Heart right ventricle (tissue), 16 donors: Measurements from ENCODE around the gene EXOSC7. TPM values are rescaled to one million over a fixed set of nuclear protein-coding genes. Genes with fewer than 3 reads are reported as not detected.

ENCODE experiments used
- ATAC-seq, 8 donors: fragments of 200-7000 bp; cut with Tn5 transposase; one replicate each; pipeline ENCODE4 v1.9.1; 2020; ENCODE audit warnings: mild to moderate bottlenecking in 8 of 8, moderate library complexity in 8 of 8, moderate number of reproducible peaks in 1 of 8
- DNase-seq, 2 donors: peaks; one replicate each; pipeline ENCODE4 v3.0.0-alpha.2; 2020
- H3K27ac ChIP-seq, 10 donors: fragments of 200-600 bp; sonication (generic) in 2 of 10; one replicate each; pipeline versions ENCODE4 v1.5.0 to v1.8.0; 2020 to 2022; ENCODE audit warnings: mild to moderate bottlenecking in 3 of 10
- H3K27me3 ChIP-seq, 7 donors: fragments of 200-600 bp; one replicate each; pipeline ENCODE4 v1.8.0; 2021 to 2022; ENCODE audit warnings: mild to moderate bottlenecking in 2 of 7
- H3K36me3 ChIP-seq, 9 donors: fragments of 200-600 bp; sonication (generic) in 1 of 9; one replicate each; pipeline versions ENCODE4 v1.5.0 to v1.8.0; 2020 to 2022; ENCODE audit warnings: mild to moderate bottlenecking in 2 of 9
- H3K4me1 ChIP-seq, 9 donors: fragments of 200-600 bp; sonication (generic) in 1 of 9; one replicate each; pipeline versions ENCODE4 v1.5.0 to v1.8.0; 2020 to 2022; ENCODE audit warnings: mild to moderate bottlenecking in 4 of 9
- H3K4me3 ChIP-seq, 10 donors: fragments of 200-600 bp; sonication (generic) in 2 of 10; one replicate each; pipeline versions ENCODE4 v1.5.0 to v1.8.0; 2020 to 2022; ENCODE audit warnings: mild to moderate bottlenecking in 7 of 10, moderate library complexity in 2 of 10
- H3K9me3 ChIP-seq, 11 donors: fragments of 200-600 bp in 10 of 11; sonication (generic) in 2 of 11; one replicate each; pipeline versions ENCODE4 v1.5.0 to v1.8.0; 2013 to 2022; ENCODE audit warnings: mild to moderate bottlenecking in 2 of 11, control low read depth in 1 of 11, moderate library complexity in 1 of 11
- CTCF ChIP-seq, 9 donors: fragments of 200-600 bp; sonication (generic) in 2 of 9; IDR thresholded peaks; one replicate each; pipeline versions ENCODE4 v1.5.0 to v1.8.0; 2021 to 2022; ENCODE audit warnings: antibody characterized with exemption in 9 of 9, mild to moderate bottlenecking in 5 of 9, moderate library complexity in 1 of 9
- WGBS, 2 donors: extraction: QIAGEN DNeasy Blood & Tissue Kit; methylation state at CpG; one replicate each; pipeline ENCODE4 v1.1.7; 2013; ENCODE audit warnings: inconsistent platforms in 1 of 2; 5-methylcytosine and 5-hydroxymethylcytosine counted together
- intact Hi-C, 10 donors: fragments of 100-400 bp; cut with DNase I; formaldehyde crosslinking; loops; one replicate each; pipeline versions ENCODE4 v1.11.1 to v1.14.2; 2022
- polyA plus RNA-seq, 2 donors: library from polyadenylated mRNA; stranded (reverse); fragments of 200-250 nt; gene quantifications; one replicate each; pipeline ENCODE4 v1.2.3, GENCODE V29; 2013
- total RNA-seq, 10 donors: library from RNA; stranded (reverse); fragmentation: NEBNext Ultra II Directional in 3 of 10; extraction: Animal tissue kit (Norgen Biotek cat#: 25700) in 3 of 10; gene quantifications; one replicate each; pipeline versions ENCODE4 v1.2.1 to v1.2.4, GENCODE V29; 2021 to 2023
- donor health status: Arrhythmogenic right ventricular cardiomyopathy.
- donor health status: ischemic (EF 13 %, LVEDD 7.1; RV severe dilation, severe dysfunction).
- donor health status: healthy with polysubstance abuse.
- donor health status: DM: no; HTN: yes; CAD: no.
- donor health status: DM: no; HTN: no; CAD: no.
- donor health status: ischemic (EF 25% LVEDD 6.9; RV normal size, moderate dysfunction).
- donor health status: ischemic (EF 25% LVEDD 5.7; RV mildly dilated, moderate dysfunction).
- donor health status: healthy.
- donor health status: DM: yes; HTN: yes; CAD: no.
- donor health status: Ischemic cardiomyopathy.
- donor health status: ischemic (EF 35%, LVEDD 5.7; RV mildly dilated, moderate dysfunction).
- donor health status: nonischemic (EF 11% LVEDD 7.7; RV severe dilation, severe dysfunction).
- donor health status: DM: yes; HTN: yes; CAD: no.
- donor health status: PGD.
- donor health status: ischemic (EF 29% LVEDD 5.4; RV normal size, mild dysfunction).
- donor health status: nonischemic (EF 23%, LVEDD 6.1; RV moderate dilation, normal function).

The EXOSC7 gene
- total and polyA plus RNA-seq, 12 donors, result 24.2 to 39.9 (median 32.1) TPM

GRCh38 chr3:45029661-45030060 is 53.6 kb downstream of the EXOSC7 start:
- WGBS, 2 donors, result 67 to 70% methylated on average over 5 of the region's 5 CpGs
- Histone ChIP-seq H3K4me3 (peak overlapping the region in 4 of 10 donors; percentile 17 to 62 (median 58)), H3K4me1 (peaks cover 12 to 87% (median 54%) of the 10 kb centered on the region in 9 donors), H3K9me3 (no peaks in the 10 kb centered on the region), H3K27me3 (no peaks in the 10 kb centered on the region), H3K36me3 (peaks cover 0 to 33% (median 0%) of the 10 kb centered on the region in 9 donors), H3K27ac (peak overlapping the region in 7 of 10 donors; percentile 10 to 88 (median 85))
- intact Hi-C loops, result loop anchor here in 7 of 10 donors (5.0 to 10.0 kb wide), 6 partner anchors 37 to 635 kb away; partner anchors contain the start of genes EXOSC7 (in 1 of the 7) and ZDHHC3 (in 1 of the 7)
- TF ChIP-seq CTCF (IDR thresholded peaks at IDR 0.05), result no peak
- ATAC-seq (peak in 1 of 8 donors; percentile 21), DNase-seq (no peak)

- no peaks in the 10 kb centered on the region for H3K27me3 ChIP-seq
- no peak for TF ChIP-seq CTCF (IDR thresholded peaks at IDR 0.05)
- intact Hi-C loops, result loop anchor here in 6 of 10 donors (10.0 kb wide), 5 partner anchors 57 to 633 kb away; partner anchors contain the start of genes EXOSC7 (in 1 of the 6) and ZDHHC3 (in 1 of the 6)
- ATAC-seq (no peak), DNase-seq (no peak)
- no peak overlapping the region for H3K27ac ChIP-seq
- no peak overlapping the region for H3K4me3 ChIP-seq
- H3K4me1 ChIP-seq, result peaks cover 3 to 87% (median 53%) of the 10 kb centered on the region in 9 donors
- WGBS, 2 donors, result 86 to 88% methylated on average over 3 of the region's 3 CpGs
- peaks cover 0 to 43% (median 0%) of the 10 kb centered on the region in 9 donors for H3K36me3 ChIP-seq
- no peaks in the 10 kb centered on the region for H3K9me3 ChIP-seq
These were observed 55.5 kb downstream of the EXOSC7 start for GRCh38 chr3:45031531-45031930.

- intact Hi-C loops, result loop anchor here in 6 of 10 donors (10.0 kb wide), 5 partner anchors 57 to 633 kb away; partner anchors contain the start of genes EXOSC7 (in 1 of the 6) and ZDHHC3 (in 1 of the 6)
- Histone ChIP-seq H3K4me1 (peaks cover 3 to 91% (median 52%) of the 10 kb centered on the region in 9 donors), H3K36me3 (peaks cover 0 to 49% (median 0%) of the 10 kb centered on the region in 9 donors), H3K27ac (no peak overlapping the region), H3K9me3 (no peaks in the 10 kb centered on the region), H3K27me3 (no peaks in the 10 kb centered on the region), H3K4me3 (no peak overlapping the region)
- no peak for DNase-seq
- TF ChIP-seq CTCF (IDR thresholded peaks at IDR 0.05), result no peak
- no peak for ATAC-seq
- 94 to 100% methylated on average over 2 of the region's 2 CpGs for WGBS, 2 donors
These were observed 56.1 kb downstream of the EXOSC7 start for GRCh38 chr3:45032113-45032512.

DNA sequence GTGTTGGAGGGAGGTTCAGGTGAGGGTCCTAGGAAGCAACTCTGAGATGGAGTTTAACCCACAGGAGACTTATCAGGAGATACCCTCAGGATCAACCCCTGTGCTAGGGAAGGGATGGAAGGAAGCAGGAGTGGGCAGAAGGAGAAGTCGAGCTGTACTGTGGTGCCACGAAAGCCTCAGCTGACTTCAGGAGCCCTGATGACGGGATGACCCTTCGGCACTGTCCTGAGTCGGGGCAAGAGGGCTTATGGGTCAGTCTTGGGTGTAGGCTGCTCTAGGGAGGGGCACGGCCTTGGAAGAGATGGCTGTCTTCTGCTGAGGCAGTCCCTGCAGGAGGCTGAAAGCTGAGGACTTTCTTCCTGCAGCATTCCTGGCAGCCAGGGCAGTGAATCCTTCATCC is 57.7 kb downstream of the EXOSC7 start:
- TF ChIP-seq CTCF (IDR thresholded peaks at IDR 0.05), result no peak
- ATAC-seq, result peak in 1 of 8 donors; percentile 9
- peak overlapping the region in 6 of 10 donors; percentile 31 to 82 (median 42) for H3K27ac ChIP-seq
- intact Hi-C loops, result loop anchor here in 6 of 10 donors (10.0 kb wide), 5 partner anchors 59 to 631 kb away; partner anchors contain the start of genes EXOSC7 (in 1 of the 6) and ZDHHC3 (in 1 of the 6)
- no peak for DNase-seq
- H3K27me3 ChIP-seq, result no peaks in the 10 kb centered on the region
- H3K9me3 ChIP-seq, result no peaks in the 10 kb centered on the region
- peaks cover 0 to 51% (median 0%) of the 10 kb centered on the region in 9 donors for H3K36me3 ChIP-seq
- no peak overlapping the region for H3K4me3 ChIP-seq
- peaks cover 3 to 86% (median 46%) of the 10 kb centered on the region in 9 donors for H3K4me1 ChIP-seq
- WGBS, 2 donors, result 85 to 89% methylated on average over 6 of the region's 6 CpGs
